H9 (cell line): Measurements from ENCODE around the gene PTPRF. TPM values are rescaled to one million over a fixed set of nuclear protein-coding genes. Genes with fewer than 3 reads are reported as not detected.

Experiments used
- DNase-seq: peaks from one replicate; pipeline ENCODE4 v3.0.0-alpha.2; 2017
- H2AFZ ChIP-seq: one replicate; pipeline ENCODE4 v1.6.1; 2013; ENCODE audit warnings: mild to moderate bottlenecking, low read length, control low read depth, moderate library complexity
- H2AK5ac ChIP-seq: 2 replicates; pipeline ENCODE4 v1.6.1; 2013; ENCODE audit warnings: low read length, control low read depth, mixed read lengths; ENCODE audit not compliant: insufficient read length
- H2BK120ac ChIP-seq: one replicate; pipeline ENCODE4 v1.6.1; 2013; ENCODE audit warnings: low read depth, mild to moderate bottlenecking, low read length, control low read depth, inconsistent platforms; ENCODE audit not compliant: poor library complexity, severe bottlenecking
- H2BK12ac ChIP-seq: 2 replicates; pipeline ENCODE4 v1.6.1; 2013; ENCODE audit warnings: low read length, control low read depth, mixed read lengths, low read depth; ENCODE audit not compliant: insufficient read length
- H2BK15ac ChIP-seq: 2 replicates; pipeline ENCODE4 v1.6.1; 2013; ENCODE audit warnings: low read depth, low read length, control low read depth
- H2BK20ac ChIP-seq: one replicate; pipeline ENCODE4 v1.6.1; 2013; ENCODE audit warnings: low read depth, mild to moderate bottlenecking, low read length, control low read depth, inconsistent platforms; ENCODE audit not compliant: poor library complexity, severe bottlenecking
- H2BK5ac ChIP-seq: 2 replicates; pipeline ENCODE4 v1.6.1; 2013; ENCODE audit warnings: low read length, control low read depth, mixed read lengths; ENCODE audit not compliant: insufficient read length
- H3K14ac ChIP-seq: 2 replicates; pipeline ENCODE4 v1.6.1; 2013; ENCODE audit warnings: low read length, control low read depth; ENCODE audit not compliant: insufficient read depth
- H3K18ac ChIP-seq: 2 replicates; pipeline ENCODE4 v1.6.1; 2013; ENCODE audit warnings: low read depth, mild to moderate bottlenecking, mixed read lengths, low read length, control low read depth; ENCODE audit not compliant: insufficient read length
- H3K23ac ChIP-seq: 2 replicates; pipeline ENCODE4 v1.6.1; 2013; ENCODE audit warnings: low read length, control low read depth, mixed read lengths, low read depth; ENCODE audit not compliant: insufficient read length
- H3K23me2 ChIP-seq: 2 replicates; pipeline ENCODE4 v1.6.1; 2013; ENCODE audit warnings: low read depth, mild to moderate bottlenecking, mixed read lengths, low read length, control low read depth; ENCODE audit not compliant: insufficient read length, poor library complexity, severe bottlenecking
- H3K27ac ChIP-seq: 2 replicates; pipeline ENCODE4 v1.5.1; 2013; ENCODE audit warnings: low read length, control low read depth, mixed read lengths, low read depth; ENCODE audit not compliant: insufficient read length
- H3K27me3 ChIP-seq: 2 replicates; pipeline ENCODE4 v1.6.1; 2013; ENCODE audit warnings: low read length, control low read depth, inconsistent platforms; ENCODE audit not compliant: insufficient read depth
- H3K4ac ChIP-seq: 2 replicates; pipeline ENCODE4 v1.6.1; 2013; ENCODE audit warnings: low read depth, mild to moderate bottlenecking, control low read depth, inconsistent platforms, low read length, moderate library complexity
- H3K4me1 ChIP-seq: 2 replicates; pipeline ENCODE4 v1.6.1; 2013; ENCODE audit warnings: low read length, control low read depth, inconsistent platforms; ENCODE audit not compliant: insufficient read depth
- H3K4me2 ChIP-seq: 2 replicates; pipeline ENCODE4 v1.6.1; 2013; ENCODE audit warnings: low read length, control low read depth, mixed read lengths; ENCODE audit not compliant: insufficient read length, insufficient read depth
- H3K56ac ChIP-seq: 2 replicates; pipeline ENCODE4 v1.6.1; 2013; ENCODE audit warnings: low read depth, mild to moderate bottlenecking, mixed read lengths, low read length, control low read depth; ENCODE audit not compliant: insufficient read length
- H3K79me1 ChIP-seq: 2 replicates; pipeline ENCODE4 v1.6.1; 2013; ENCODE audit warnings: low read depth, mild to moderate bottlenecking, moderate library complexity, low read length, control low read depth, inconsistent platforms; ENCODE audit not compliant: insufficient read depth, poor library complexity, severe bottlenecking
- H3K79me2 ChIP-seq: 2 replicates; pipeline ENCODE4 v1.6.1; 2013; ENCODE audit warnings: low read length, control low read depth, inconsistent platforms; ENCODE audit not compliant: insufficient read depth
- H3K9ac ChIP-seq: 2 replicates; pipeline ENCODE4 v1.6.1; 2013; ENCODE audit warnings: low read length, control low read depth, mixed read lengths; ENCODE audit not compliant: insufficient read length; ENCODE audit errors: extremely low read depth
- H3K9me3 ChIP-seq: one replicate; pipeline ENCODE4 v1.6.1; 2013; ENCODE audit warnings: low read depth, low read length, inconsistent platforms; ENCODE audit not compliant: control insufficient read depth
- H3T11ph ChIP-seq: one replicate; pipeline ENCODE4 v1.6.1; 2013; ENCODE audit warnings: mild to moderate bottlenecking, low read length, control low read depth, inconsistent platforms
- H4K20me1 ChIP-seq: one replicate; pipeline ENCODE4 v1.6.1; 2013; ENCODE audit not compliant: control insufficient read depth, insufficient read length, insufficient read depth
- H4K5ac ChIP-seq: 2 replicates; pipeline ENCODE4 v1.6.1; 2013; ENCODE audit warnings: low read depth, mild to moderate bottlenecking, mixed read lengths, low read length, control low read depth; ENCODE audit not compliant: insufficient read length
- H4K8ac ChIP-seq: replicated peaks from 2 replicates; pipeline ENCODE4 v1.6.1; 2013; ENCODE audit warnings: low read length, control low read depth, mixed read lengths, low read depth; ENCODE audit not compliant: insufficient read length
- H4K91ac ChIP-seq: 2 replicates; pipeline ENCODE4 v1.6.1; 2013; ENCODE audit warnings: low read depth, mild to moderate bottlenecking, moderate library complexity, mixed read lengths, low read length, control low read depth; ENCODE audit not compliant: insufficient read length
- H3K27ac Mint-ChIP-seq, 3 experiments: 2 replicates in 2 of 3; 3 replicates in 1 of 3; pipeline ENCODE4 v1.8.0; 2020 to 2021; ENCODE audit warnings: mixed read lengths in 3 of 3, mild to moderate bottlenecking in 1 of 3, moderate library complexity in 1 of 3
- H3K27me3 Mint-ChIP-seq: 2 replicates; pipeline ENCODE4 v1.8.0; 2021; ENCODE audit warnings: low read depth, mild to moderate bottlenecking, moderate library complexity, mixed read lengths
- H3K36me3 Mint-ChIP-seq, 3 experiments: 2 replicates in 2 of 3; 3 replicates in 1 of 3; pipeline ENCODE4 v1.8.0; 2020 to 2021; ENCODE audit warnings: low read depth in 3 of 3, mixed read lengths in 3 of 3; ENCODE audit not compliant: insufficient read depth in 1 of 3
- H3K4me1 Mint-ChIP-seq, 2 experiments: 2 replicates each; pipeline ENCODE4 v1.8.0; 2020; ENCODE audit warnings: mixed read lengths in 2 of 2
- H3K4me3 Mint-ChIP-seq, 2 experiments: 2 replicates in 1 of 2; 3 replicates in 1 of 2; pipeline ENCODE4 v1.8.0; 2020 to 2021; ENCODE audit warnings: mild to moderate bottlenecking in 2 of 2, mixed read lengths in 2 of 2, moderate library complexity in 1 of 2
- H3K9me3 Mint-ChIP-seq, 2 experiments: 2 replicates in 1 of 2; 3 replicates in 1 of 2; pipeline ENCODE4 v1.8.0; 2020; ENCODE audit warnings: mild to moderate bottlenecking in 2 of 2, mixed read lengths in 2 of 2, moderate library complexity in 1 of 2
- CTCF ChIP-seq: fragments of 200-600 bp; sonication (generic); conservative IDR thresholded peaks from 3 replicates; pipeline ENCODE4 v1.8.0; 2021; ENCODE audit warnings: antibody characterized with exemption, mild to moderate bottlenecking
- WGBS: extraction: QIAGEN DNeasy Blood & Tissue Kit; methylation state at CpG from one replicate; pipeline ENCODE4 v1.1.7; 2013; ENCODE audit warnings: missing lambda C conversion rate, low lambda C conversion rate, mixed read lengths; ENCODE audit not compliant: insufficient read length; ENCODE audit errors: extremely low coverage; 5-methylcytosine and 5-hydroxymethylcytosine counted together
- total RNA-seq: library from RNA; stranded (reverse); gene quantifications from 2 replicates; pipeline ENCODE4 v1.2.1, GENCODE V29; 2021

The PTPRF gene
- total RNA-seq, 1 experiment from 2014 or later, result 193 TPM

GRCh38 chr1:43538143-43538487, 7.4 kb downstream of the PTPRF start:
- Histone ChIP-seq H3T11ph (no peak overlapping the region), H3K14ac (no peak overlapping the region), H4K8ac (no peak overlapping the region), H2BK15ac (no peak overlapping the region), H3K79me2 (peaks cover 20% of the 10 kb centered on the region; the same call in 1 of the 2 replicates), H2BK20ac (no peak overlapping the region), H3K9me3 (no peaks in the 10 kb centered on the region), H2BK12ac (no peak overlapping the region), H3K18ac (no peak overlapping the region), H3K4me2 (no peak overlapping the region), H3K4ac (no peak overlapping the region), H3K9ac (no peak overlapping the region), H2BK5ac (no peak overlapping the region), H4K20me1 (no peaks in the 10 kb centered on the region), H3K27me3 (no peaks in the 10 kb centered on the region), H4K5ac (no peak overlapping the region), H2AFZ (no peak overlapping the region), H2BK120ac (no peak overlapping the region), H2AK5ac (no peak overlapping the region), H3K27ac (no peak overlapping the region), H3K4me1 (peaks cover 5% of the 10 kb centered on the region; the same call in 1 of the 2 replicates), H3K23ac (no peak overlapping the region), H3K56ac (no peak overlapping the region), H3K23me2 (no peaks in the 10 kb centered on the region), H3K79me1 (peaks cover 8% of the 10 kb centered on the region), H4K91ac (no peak overlapping the region)
- H3K4me3 Mint-ChIP-seq, result no peak overlapping the region
- peaks cover 12 to 39% (median 38%) of the 10 kb centered on the region in 3 experiments; a peak in 6 of 7 replicates for H3K36me3 Mint-ChIP-seq
- no peak overlapping the region; a peak in 1 of 7 replicates for H3K27ac Mint-ChIP-seq
- no peaks in the 10 kb centered on the region for H3K9me3 Mint-ChIP-seq
- H3K4me1 Mint-ChIP-seq, result peaks cover 47 to 49% of the 10 kb centered on the region in 2 experiments
- WGBS, result no CpG with 5 or more reads among the region's 3 CpGs
- no peak for DNase-seq
- no peak for TF ChIP-seq CTCF
- H3K27me3 Mint-ChIP-seq, result peaks cover 6% of the 10 kb centered on the region
